Activated naive CD4-positive, alpha-beta T cell (primary cell): Measurements from ENCODE around the gene CFTR.

Source experiments
- DNase-seq, 4 experiments: peaks; one replicate each; lab custom pipeline; 2025; lab: John Stamatoyannopoulos, UW

The CFTR gene

GRCh38 chr7:117590191-117590590 lies 110.4 kb downstream of the CFTR start:
- DNase-seq: no peak

GRCh38 chr7:117592011-117592635 lies 112.3 kb downstream of the CFTR start:
- DNase-seq: no peak

DNA sequence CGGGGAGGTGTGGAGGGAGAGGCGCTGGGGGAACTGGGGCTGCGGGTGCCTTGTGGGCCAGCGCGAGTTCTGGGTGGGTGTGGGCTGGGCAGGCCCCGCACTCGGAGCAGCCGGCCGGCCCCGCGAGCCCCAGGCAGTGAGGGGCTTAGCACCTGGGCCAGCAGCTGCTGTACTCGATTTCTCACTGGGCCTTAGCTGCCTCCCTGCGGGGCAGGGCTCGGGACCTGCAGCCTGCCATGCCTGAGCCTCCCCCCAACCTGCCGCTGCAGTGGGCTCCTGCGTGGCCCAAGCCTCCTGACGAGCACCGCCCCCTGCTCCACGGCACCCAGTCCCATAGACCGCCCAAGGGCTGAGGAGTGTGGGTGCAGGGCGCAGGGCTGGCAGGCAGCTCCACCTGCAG lies 116.3 kb downstream of the CFTR start:
- DNase-seq: no peak

- no peak for DNase-seq
Measured at GRCh38 chr7:117597755-117598154, 117.9 kb downstream of the CFTR start.

DNA sequence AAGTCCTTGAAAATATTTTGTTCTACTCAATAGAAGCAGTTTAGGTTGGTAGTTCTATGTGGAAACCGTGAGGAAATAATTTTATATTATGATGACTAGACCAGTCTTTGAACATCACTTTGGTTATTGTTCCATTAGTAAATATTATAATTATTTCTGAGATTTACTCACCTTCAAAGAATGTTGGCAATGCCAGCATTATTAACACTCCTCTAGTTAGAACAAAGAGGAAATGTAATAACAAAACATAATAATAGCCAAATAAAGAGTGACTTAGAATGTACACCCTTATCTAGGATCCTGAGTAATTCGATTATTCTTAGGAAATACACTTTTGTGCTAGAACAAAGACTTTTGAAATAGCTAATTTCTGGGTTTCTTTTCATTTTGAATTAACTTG lies 121.1 kb downstream of the CFTR start:
- no peak for DNase-seq

- no peak for DNase-seq
Measured at GRCh38 chr7:117603627-117604026, 123.8 kb downstream of the CFTR start.

GRCh38 chr7:117605712-117606111 lies 125.9 kb downstream of the CFTR start:
- DNase-seq: no peak

DNA sequence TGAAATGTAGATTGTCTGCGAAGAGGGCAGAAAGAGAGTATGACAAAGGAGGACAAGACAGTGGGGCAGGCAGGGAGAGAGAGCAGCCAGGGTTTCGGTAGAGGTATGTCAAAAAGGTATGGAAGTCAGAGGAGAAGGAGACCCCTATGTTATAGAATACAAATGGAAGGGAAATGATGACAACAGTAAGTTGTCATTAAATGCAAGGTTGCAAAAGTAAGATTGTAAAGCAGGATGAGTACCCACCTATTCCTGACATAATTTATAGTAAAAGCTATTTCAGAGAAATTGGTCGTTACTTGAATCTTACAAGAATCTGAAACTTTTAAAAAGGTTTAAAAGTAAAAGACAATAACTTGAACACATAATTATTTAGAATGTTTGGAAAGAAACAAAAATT lies 126.3 kb downstream of the CFTR start:
- no peak for DNase-seq

DNA sequence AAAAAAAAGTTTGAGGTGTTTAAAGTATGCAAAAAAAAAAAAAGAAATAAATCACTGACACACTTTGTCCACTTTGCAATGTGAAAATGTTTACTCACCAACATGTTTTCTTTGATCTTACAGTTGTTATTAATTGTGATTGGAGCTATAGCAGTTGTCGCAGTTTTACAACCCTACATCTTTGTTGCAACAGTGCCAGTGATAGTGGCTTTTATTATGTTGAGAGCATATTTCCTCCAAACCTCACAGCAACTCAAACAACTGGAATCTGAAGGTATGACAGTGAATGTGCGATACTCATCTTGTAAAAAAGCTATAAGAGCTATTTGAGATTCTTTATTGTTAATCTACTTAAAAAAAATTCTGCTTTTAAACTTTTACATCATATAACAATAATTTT lies 130.6 kb downstream of the CFTR start:
- DNase-seq: no peak

- DNase-seq: no peak
Measured at GRCh38 chr7:117612637-117613036, 132.8 kb downstream of the CFTR start.

DNA sequence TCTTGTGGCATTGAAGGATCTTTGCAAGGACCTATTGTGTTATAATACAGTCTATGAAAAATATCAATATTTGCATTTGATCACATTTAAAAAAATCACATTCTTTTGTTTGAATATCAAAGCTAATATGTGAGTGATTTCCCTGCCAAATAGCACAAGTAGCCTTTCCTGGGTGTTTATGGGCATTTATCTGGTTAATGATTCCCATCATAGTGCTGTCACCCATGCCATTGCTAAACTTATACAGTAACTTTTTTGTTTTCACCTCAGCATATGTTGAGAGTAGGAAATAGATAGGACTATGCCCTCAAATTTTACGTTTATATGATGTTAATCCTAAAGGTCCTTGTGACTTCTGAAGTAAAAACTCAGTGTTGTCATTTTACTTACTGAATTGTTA lies 136.9 kb downstream of the CFTR start:
- no peak for DNase-seq

DNA sequence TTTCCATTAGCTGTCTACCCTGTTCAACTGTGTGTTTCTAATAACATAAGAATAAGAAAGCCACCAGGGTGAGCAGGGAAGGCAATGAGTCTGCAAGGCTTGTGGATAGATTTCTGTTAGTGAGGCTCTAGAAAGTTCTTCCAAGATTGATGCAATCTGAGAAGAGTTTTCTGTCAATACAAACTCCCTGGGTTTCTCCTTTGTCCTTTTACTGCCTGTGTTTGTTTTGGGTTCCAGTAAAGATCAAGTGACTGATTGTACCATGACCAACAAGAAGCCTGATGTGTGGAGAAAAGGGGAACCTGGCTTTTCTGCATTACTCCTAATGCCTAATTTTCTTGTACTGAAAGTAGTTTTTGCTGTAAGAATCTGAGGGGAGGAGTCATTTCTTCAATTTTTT lies 139.9 kb downstream of the CFTR start:
- no peak for DNase-seq

DNA sequence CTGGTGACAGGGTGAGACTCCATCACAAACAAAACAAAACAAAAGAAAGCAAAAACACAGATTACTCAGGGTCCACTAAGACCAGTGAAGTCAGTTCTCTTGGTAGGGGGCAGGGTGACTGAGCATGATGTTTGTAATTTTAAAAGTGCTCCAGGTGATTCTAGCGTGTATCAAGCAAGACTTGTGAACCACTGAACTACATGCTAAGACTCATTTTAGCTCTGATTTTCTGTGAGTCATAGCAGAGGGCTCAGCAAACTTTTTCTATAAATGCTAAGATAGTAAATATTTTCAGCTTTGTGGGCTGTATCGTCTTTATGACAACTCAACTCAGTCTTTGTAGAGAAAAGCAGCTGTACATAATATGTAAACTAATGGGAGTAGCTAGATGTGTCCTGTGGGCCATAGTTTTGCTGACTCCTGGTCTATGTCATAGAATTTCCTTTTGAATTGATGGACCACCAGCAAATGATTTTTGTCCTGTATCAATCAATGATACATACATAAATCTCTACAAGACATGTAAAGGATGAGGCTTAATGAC lies 141.3 kb downstream of the CFTR start:
- DNase-seq: no peak

DNA sequence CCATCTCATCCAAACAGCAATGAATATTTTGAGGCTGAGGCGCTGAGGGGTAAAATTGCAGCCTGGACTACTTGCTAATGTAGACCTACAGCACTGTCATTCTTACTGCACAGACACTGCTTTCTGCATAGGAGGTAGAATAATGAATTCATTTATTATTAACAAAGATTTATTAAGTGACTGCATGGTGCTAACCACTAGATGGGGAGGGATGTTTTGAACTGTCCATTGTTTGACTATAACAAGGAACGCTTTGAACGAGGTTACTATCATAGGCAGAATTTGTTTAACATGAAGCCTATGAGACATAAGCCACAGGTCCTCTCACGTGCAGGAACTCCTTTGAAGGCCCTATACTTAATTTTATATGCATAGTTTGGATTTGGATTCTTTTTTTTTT lies 143.8 kb downstream of the CFTR start:
- DNase-seq: no peak

DNA sequence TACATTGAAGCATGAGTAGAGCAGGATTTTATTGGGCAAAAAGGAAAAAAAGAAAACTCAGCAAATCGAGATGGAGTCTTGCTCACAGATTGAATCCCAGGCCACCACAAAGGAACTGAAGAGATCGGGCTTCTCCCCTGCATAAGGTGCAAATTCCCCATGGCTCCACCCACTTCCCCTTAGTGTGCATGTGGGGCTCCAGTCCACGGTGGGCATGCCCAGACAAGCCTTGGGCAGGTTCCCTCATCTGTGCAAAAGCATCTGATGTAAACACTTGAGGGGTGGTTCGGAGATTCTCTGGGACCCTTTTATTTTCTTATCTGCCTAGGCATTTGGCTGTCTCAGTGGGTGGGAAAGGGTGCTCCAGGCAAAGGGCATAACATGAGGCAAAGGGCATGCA lies 150.7 kb downstream of the CFTR start:
- DNase-seq: no peak

- DNase-seq: no peak
Measured at GRCh38 chr7:117630907-117631564, 151.2 kb downstream of the CFTR start.

DNA sequence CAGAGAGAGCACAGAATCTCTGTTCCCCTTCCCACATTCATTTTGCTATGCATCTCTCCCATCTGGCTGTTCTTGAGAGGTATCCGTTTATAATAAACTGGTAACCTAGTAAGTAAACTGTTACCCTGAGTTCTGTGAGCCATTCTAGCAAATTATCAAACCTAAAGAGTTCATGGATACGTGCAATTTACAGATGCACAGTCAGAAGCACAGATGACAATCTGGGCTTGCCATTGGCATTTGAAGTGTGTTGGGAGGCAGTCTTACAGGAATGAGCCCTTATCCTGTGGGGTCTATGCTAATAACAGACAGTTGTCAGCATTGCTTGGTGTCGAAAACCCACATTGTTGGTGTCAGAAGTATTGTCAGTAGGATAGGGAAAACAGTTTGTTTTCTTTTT lies 151.8 kb downstream of the CFTR start:
- DNase-seq: no peak

GRCh38 chr7:117637937-117638336 lies 158.1 kb downstream of the CFTR start:
- DNase-seq: no peak

- no peak for DNase-seq
Measured at GRCh38 chr7:117639966-117640365, 160.1 kb downstream of the CFTR start.

DNA sequence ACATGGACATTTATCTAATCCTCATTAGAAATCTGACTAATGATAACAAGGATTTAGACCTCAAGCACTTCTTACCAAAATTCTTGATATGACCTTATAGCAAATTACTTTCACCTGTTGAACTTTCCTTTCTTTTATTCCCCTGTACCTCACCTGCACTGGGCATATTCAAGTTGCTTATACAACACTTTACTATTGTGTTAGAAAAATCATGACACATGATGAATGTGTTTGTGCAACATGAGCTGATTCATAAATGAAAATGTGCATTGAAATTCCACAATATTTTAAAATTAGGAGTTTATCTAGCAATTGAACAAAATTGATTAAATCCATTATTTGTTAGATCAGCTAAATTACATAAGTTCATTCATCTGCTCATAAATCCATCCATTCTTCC lies 160.6 kb downstream of the CFTR start:
- no peak for DNase-seq

GRCh38 chr7:117645481-117646165 lies 165.8 kb downstream of the CFTR start:
- no peak for DNase-seq

DNA sequence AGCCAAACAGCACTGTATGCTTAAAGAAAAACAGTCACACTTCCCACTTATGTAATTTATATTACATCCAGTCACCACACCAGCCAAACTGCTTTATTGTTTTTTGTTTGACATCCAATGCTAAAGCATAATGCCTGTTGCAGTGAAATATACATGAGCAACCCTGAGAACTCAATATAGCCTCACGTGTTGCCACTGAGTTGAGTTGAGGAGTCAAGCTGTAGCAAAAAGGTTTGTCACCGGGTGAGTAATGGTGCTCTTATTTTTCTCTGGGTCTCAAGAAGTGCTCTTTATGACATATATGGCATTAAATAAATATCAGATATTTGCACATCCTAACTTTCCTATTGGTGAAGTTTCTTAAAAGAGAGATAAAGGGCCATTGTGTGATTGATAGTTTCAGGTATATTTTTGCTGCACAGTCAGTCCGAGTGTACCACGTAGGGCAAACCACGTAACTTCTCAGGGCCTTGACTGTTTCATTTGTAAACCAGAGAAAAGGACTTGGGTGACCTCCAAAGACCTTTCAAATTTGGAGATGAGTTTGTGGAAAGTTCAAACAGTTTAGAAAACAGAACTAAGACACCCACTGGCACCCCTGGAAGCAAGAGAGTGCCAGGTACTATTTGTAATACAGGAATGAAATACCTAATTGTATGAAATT lies 168.5 kb downstream of the CFTR start:
- DNase-seq: no peak
